Esophagus (tissue), 2 donors: ENCODE results near the gene CD79B. TPM values are rescaled to one million over a fixed set of nuclear protein-coding genes. Genes with fewer than 3 reads are reported as not detected.
A peak's percentile ranks its signal among the peaks of the same experiment; 100 is the strongest.

Experiments
- H3K27ac ChIP-seq, 2 donors: one replicate each; pipeline ENCODE4 v1.5.1; 2013; ENCODE audit warnings: low read depth in 2 of 2, mild to moderate bottlenecking in 2 of 2, inconsistent platforms in 1 of 2, low read length in 1 of 2, moderate library complexity in 1 of 2
- H3K27me3 ChIP-seq, 2 donors: one replicate each; pipeline ENCODE4 v1.6.1; 2013; ENCODE audit warnings: low read length in 2 of 2, control low read depth in 1 of 2, mild to moderate bottlenecking in 1 of 2; ENCODE audit not compliant: insufficient read depth in 2 of 2, control insufficient read depth in 1 of 2
- H3K36me3 ChIP-seq, 2 donors: one replicate each; pipeline ENCODE4 v1.6.1; 2013; ENCODE audit warnings: low read length in 1 of 2; ENCODE audit not compliant: control insufficient read depth in 2 of 2, insufficient read depth in 2 of 2
- H3K4me1 ChIP-seq, 2 donors: one replicate each; pipeline ENCODE4 v1.6.1; 2013; ENCODE audit warnings: low read length in 1 of 2; ENCODE audit not compliant: control insufficient read depth in 2 of 2, insufficient read depth in 2 of 2
- H3K4me3 ChIP-seq, 2 donors: one replicate each; pipeline ENCODE4 v1.5.1; 2013; ENCODE audit warnings: low read length in 2 of 2, mild to moderate bottlenecking in 2 of 2, low read depth in 1 of 2, moderate library complexity in 1 of 2
- H3K9me3 ChIP-seq, 2 donors: one replicate each; pipeline ENCODE4 v1.6.1; 2013; ENCODE audit warnings: mild to moderate bottlenecking in 2 of 2, low read depth in 1 of 2, low read length in 1 of 2, moderate library complexity in 1 of 2; ENCODE audit not compliant: control insufficient read depth in 2 of 2, insufficient read depth in 1 of 2
- WGBS, 2 donors: extraction: QIAGEN DNeasy Blood & Tissue Kit; methylation state at CpG; one replicate each; pipeline ENCODE4 v1.1.7; 2013; 5-methylcytosine and 5-hydroxymethylcytosine counted together
- polyA plus RNA-seq, 2 donors: library from polyadenylated mRNA; stranded (reverse); fragments of 200-250 nt; gene quantifications; one replicate each; pipeline ENCODE4 v1.2.3, GENCODE V29; 2013
- donor health status: healthy with polysubstance abuse.
- donor health status: Bipolar disorder and iron deficiency.

Gene CD79B
- polyA plus RNA-seq: 1 to 10 TPM; 1.2 to 1.5 TPM

DNA sequence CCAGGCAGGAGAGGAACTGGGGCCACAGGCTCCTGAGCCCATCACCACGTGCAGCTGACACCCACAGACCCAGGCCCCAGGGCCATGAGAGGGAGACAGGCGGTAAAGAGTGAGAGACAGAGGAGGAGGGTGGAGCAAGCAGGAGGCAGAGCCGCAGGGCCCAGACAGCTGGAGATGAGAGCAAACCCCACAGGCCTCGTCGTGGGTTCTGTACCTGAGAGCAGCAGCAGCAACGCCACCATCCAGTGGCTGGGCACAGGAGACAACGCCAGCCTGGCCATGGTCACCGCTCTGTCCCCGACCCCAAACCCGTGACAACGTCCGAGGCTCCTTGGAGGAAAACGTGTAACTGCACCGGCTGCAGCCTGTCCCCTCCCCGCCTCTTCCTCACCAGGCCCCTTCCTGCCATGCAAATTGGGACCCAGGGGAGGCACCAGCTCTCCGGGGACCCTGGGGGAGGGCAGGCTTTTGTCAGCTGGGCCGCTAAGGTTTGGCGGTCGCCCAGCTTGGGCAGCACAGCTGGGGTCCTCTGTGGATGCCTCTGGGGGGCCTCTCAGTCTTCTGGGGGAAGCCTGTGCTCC, at the start of gene CD79B:
CD79B (minus strand) TSS at position 351 of the 581 bp plus-strand sequence; CDS start at position 281, 70 bp downstream.
- Histone ChIP-seq H3K4me1 (peaks cover 0 to 13% of the 10 kb centered on the region in 2 donors), H3K36me3 (no peaks in the 10 kb centered on the region), H3K9me3 (peaks cover 0 to 3% of the 10 kb centered on the region in 2 donors), H3K27ac (peak within 1 kb of the TSS; percentile 2 to 68), H3K4me3 (peak within 1 kb of the TSS in 1 of 2 donors; percentile 40), H3K27me3 (no peaks in the 10 kb centered on the region)
- WGBS, 2 donors: 70 to 73% methylated on average over 19 of the region's 19 CpGs

GRCh38 chr17:63978272-63979200, 46.4 kb upstream of the CD79B start:
- 79 to 81% methylated on average over 13 of the region's 13 CpGs for WGBS, 2 donors
- no peaks in the 10 kb centered on the region for H3K9me3 ChIP-seq
- no peak overlapping the region for H3K4me3 ChIP-seq
- H3K36me3 ChIP-seq: no peaks in the 10 kb centered on the region
- H3K27me3 ChIP-seq: no peaks in the 10 kb centered on the region
- H3K27ac ChIP-seq: no peak overlapping the region
- peaks cover 0 to 8% of the 10 kb centered on the region in 2 donors for H3K4me1 ChIP-seq

- 71 to 72% methylated on average over 3 of the region's 3 CpGs for WGBS, 2 donors
- Histone ChIP-seq H3K9me3 (no peaks in the 10 kb centered on the region), H3K27me3 (no peaks in the 10 kb centered on the region), H3K27ac (no peak overlapping the region), H3K4me1 (peaks cover 0 to 8% of the 10 kb centered on the region in 2 donors), H3K4me3 (no peak overlapping the region), H3K36me3 (no peaks in the 10 kb centered on the region)
These were observed 44.6 kb upstream of the CD79B start for GRCh38 chr17:63976702-63977101.

DNA sequence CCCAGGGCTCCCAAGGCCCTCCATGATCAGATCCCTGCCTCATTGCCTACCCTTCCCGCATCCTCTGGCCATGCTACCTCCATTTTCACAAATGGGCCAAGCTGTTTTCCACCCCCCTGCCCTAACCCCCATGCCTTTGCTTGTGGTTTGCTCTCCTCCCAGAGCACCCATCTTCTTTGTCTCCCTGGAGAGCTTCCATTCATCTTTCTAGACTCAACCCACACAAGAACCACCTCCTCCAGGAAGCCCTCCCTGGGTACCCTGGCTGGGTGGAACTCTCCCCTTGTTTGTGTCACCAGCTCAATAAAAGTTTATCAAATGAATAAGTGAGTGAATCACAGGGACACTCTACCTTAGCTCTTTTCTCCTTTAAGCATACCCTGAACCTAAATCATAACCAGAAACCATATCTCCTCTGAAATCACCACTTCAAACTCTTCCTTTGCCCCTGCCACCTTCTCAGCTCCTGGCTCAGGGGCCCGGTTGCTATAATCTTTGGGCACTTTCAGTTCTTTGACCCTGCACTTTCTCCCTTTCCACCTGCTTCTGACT, 43.5 kb upstream of the CD79B start:
- H3K27me3 ChIP-seq: no peaks in the 10 kb centered on the region
- H3K4me1 ChIP-seq: peaks cover 0 to 8% of the 10 kb centered on the region in 2 donors
- no peaks in the 10 kb centered on the region for H3K36me3 ChIP-seq
- H3K27ac ChIP-seq: no peak overlapping the region
- H3K9me3 ChIP-seq: no peaks in the 10 kb centered on the region
- WGBS, 2 donors: 83 to 86% methylated on average over 2 of the region's 2 CpGs
- no peak overlapping the region for H3K4me3 ChIP-seq

DNA sequence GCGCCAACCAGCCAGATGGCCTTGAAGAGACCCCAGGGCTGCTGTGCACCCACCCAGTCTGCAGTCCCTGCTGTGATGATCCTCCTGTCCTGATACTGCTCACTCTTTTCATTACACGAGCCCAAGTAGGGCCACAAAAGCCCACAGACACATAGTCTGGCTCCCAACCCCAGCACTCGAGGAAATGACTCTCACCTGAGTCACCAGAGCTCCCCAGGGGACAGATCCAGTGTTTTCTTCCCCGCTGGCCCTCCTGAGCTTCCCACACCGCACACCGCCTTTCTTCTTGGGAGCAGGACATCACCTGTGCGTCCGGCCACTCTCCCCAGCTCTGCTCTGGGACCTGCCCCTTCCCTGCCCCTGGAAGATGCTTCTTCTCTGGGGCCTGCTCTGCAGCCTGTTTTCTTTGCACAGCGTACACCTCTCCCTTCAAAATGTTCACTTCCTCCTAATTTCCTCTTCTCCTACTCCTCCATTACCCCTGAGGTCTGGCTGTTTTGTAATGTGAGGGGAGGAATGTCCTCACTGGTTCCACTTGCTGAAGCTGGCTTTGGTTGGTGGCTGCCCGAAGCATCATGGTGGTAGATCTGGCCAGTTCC, 42.6 kb upstream of the CD79B start:
- H3K27ac ChIP-seq: no peak overlapping the region
- peaks cover 0 to 8% of the 10 kb centered on the region in 2 donors for H3K4me1 ChIP-seq
- H3K9me3 ChIP-seq: no peaks in the 10 kb centered on the region
- H3K27me3 ChIP-seq: no peaks in the 10 kb centered on the region
- 59 to 64% methylated on average over 10 of the region's 10 CpGs for WGBS, 2 donors
- H3K36me3 ChIP-seq: no peaks in the 10 kb centered on the region
- H3K4me3 ChIP-seq: no peak overlapping the region

- 50 to 55% methylated on average over 12 of the region's 12 CpGs for WGBS, 2 donors
- H3K4me3 ChIP-seq: no peak overlapping the region
- no peak overlapping the region for H3K27ac ChIP-seq
- H3K27me3 ChIP-seq: no peaks in the 10 kb centered on the region
- no peaks in the 10 kb centered on the region for H3K9me3 ChIP-seq
- no peaks in the 10 kb centered on the region for H3K36me3 ChIP-seq
- peaks cover 0 to 8% of the 10 kb centered on the region in 2 donors for H3K4me1 ChIP-seq
These were observed 41.9 kb upstream of the CD79B start for GRCh38 chr17:63973930-63974593.

DNA sequence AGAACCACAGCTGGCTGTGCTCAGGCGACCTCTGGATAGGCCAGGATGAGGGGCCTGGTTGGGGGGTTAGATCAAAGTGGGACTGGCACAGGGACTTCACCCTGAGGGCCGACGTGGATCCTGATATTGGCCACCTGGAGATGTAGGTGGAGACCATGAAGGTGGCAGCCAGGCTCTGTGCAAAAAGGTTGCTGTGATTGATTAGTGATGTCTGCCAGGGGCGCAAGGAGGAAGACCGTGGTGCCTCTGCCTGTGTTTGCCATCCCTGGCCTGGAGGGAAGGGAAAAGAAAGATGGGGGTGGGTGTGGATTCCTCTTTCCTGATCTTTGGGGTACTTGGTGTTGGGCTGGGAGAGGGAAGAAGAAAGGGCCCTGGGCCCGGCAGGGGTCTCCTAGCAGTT, 41.1 kb upstream of the CD79B start:
- peaks cover 0 to 8% of the 10 kb centered on the region in 2 donors for H3K4me1 ChIP-seq
- no peak overlapping the region for H3K4me3 ChIP-seq
- no peak overlapping the region for H3K27ac ChIP-seq
- no peaks in the 10 kb centered on the region for H3K9me3 ChIP-seq
- no peaks in the 10 kb centered on the region for H3K27me3 ChIP-seq
- no peaks in the 10 kb centered on the region for H3K36me3 ChIP-seq
- WGBS, 2 donors: 88 to 90% methylated on average over 6 of the region's 6 CpGs

- Histone ChIP-seq H3K9me3 (no peaks in the 10 kb centered on the region), H3K27me3 (no peaks in the 10 kb centered on the region), H3K4me3 (no peak within 1 kb of the TSS), H3K36me3 (no peaks in the 10 kb centered on the region), H3K27ac (no peak within 1 kb of the TSS), H3K4me1 (peaks cover 0 to 8% of the 10 kb centered on the region in 2 donors)
- WGBS, 2 donors: 96% methylated on average over 13 to 14 of the region's 14 CpGs
These were observed 40.7 kb upstream of the CD79B start, which contains the start of gene SCN4A for GRCh38 chr17:63972796-63973195. Gene SCN4A (minus strand): TSS chr17:63972918. CDS start chr17:63972841, 77 bp downstream.

GRCh38 chr17:63969278-63969677, 37.1 kb upstream of the CD79B start:
- Histone ChIP-seq H3K36me3 (no peaks in the 10 kb centered on the region), H3K27ac (no peak overlapping the region), H3K4me1 (peaks cover 0 to 5% of the 10 kb centered on the region in 2 donors), H3K4me3 (no peak overlapping the region), H3K27me3 (no peaks in the 10 kb centered on the region), H3K9me3 (no peaks in the 10 kb centered on the region)
- WGBS, 2 donors: 64 to 75% methylated on average over 10 of the region's 10 CpGs
